GM10248 (cell line): Measurements from ENCODE around the gene NPIPA5.
"Not testable (repeated sequence)": the region's sequence is repeated elsewhere in the genome, so short reads cannot be mapped to it uniquely, and the experiment has no call there.

Experiments
- CTCF ChIA-PET: fragments of 300-600 bp; sonication (Branson Sonifier 250); formaldehyde crosslinking; extraction: SDS; loops from one replicate; lab custom pipeline; 2021; ENCODE audit warnings: antibody characterized with exemption; lab: Yijun Ruan, JAX
- POLR2A ChIA-PET: fragments of 350-650 bp; sonication (Branson Sonifier 250); formaldehyde crosslinking; extraction: SDS; loops from one replicate; lab custom pipeline; 2020; ENCODE audit warnings: antibody characterized with exemption; lab: Yijun Ruan, JAX
- DNase-seq: peaks from one replicate; pipeline ENCODE4 v3.0.0; 2012; ENCODE audit errors: extremely low spot score
- CTCF ChIP-seq: IDR thresholded peaks from 2 replicates; pipeline ENCODE4 v1.5.1; 2012; ENCODE audit warnings: mild to moderate bottlenecking, low read depth; ENCODE audit errors: extremely low read depth, missing control alignments, control extremely low read depth

Gene NPIPA5

GRCh38 chr16:15378194-15378593, at the start of gene NPIPA5:
TSS of gene NPIPA5 (minus strand) at chr16:15378294. CDS start at chr16:15378294, 0 bp downstream.
- POLR2A ChIA-PET, CTCF ChIA-PET, DNase-seq: not testable (repeated sequence)

- ChIA-PET POLR2A (no interaction called here), CTCF (interaction anchor here (0.6 to 1.2 kb wide), 7 partner anchors 9 to 328 kb away, joined by 3 to 4 read pairs (median 3); no protein-coding TSS in a partner anchor)
- DNase-seq: peak; percentile 53
- peak; percentile 56 for TF ChIP-seq CTCF
Observed at GRCh38 chr16:15427648-15428239, 49.6 kb upstream of the NPIPA5 start.

GRCh38 chr16:15426796-15427195, 48.7 kb upstream of the NPIPA5 start:
- ChIA-PET CTCF (interaction anchor here (1.2 to 1.7 kb wide), 3 partner anchors 39 to 278 kb away, joined by 3 to 4 read pairs (median 3); no protein-coding TSS in a partner anchor), POLR2A (no interaction called here)
- DNase-seq: no peak
- TF ChIP-seq CTCF: no peak

GRCh38 chr16:15425861-15426260, 47.8 kb upstream of the NPIPA5 start:
- ChIA-PET POLR2A (no interaction called here), CTCF (interaction anchor here (1.1 to 1.7 kb wide), 2 partner anchors 125 to 279 kb away, joined by 3 to 4 read pairs; no protein-coding TSS in a partner anchor)
- TF ChIP-seq CTCF: no peak
- DNase-seq: no peak

GRCh38 chr16:15422222-15422621, 44.1 kb upstream of the NPIPA5 start:
- ChIA-PET CTCF (no interaction called here), POLR2A (no interaction called here)
- no peak for TF ChIP-seq CTCF
- DNase-seq: no peak

GRCh38 chr16:15421696-15422095, 43.6 kb upstream of the NPIPA5 start:
- CTCF ChIA-PET, POLR2A ChIA-PET, DNase-seq: not testable (repeated sequence)

GRCh38 chr16:15418206-15418605, 40.1 kb upstream of the NPIPA5 start:
- CTCF ChIA-PET: interaction anchor here (0.8 kb wide), 1 partner anchor 9 kb away, joined by 3 read pairs; no protein-coding TSS in a partner anchor
- no peak for DNase-seq
- POLR2A ChIA-PET: no interaction called here
- no peak for TF ChIP-seq CTCF
